ENCODE data around the gene CCDC7. TPM values are rescaled to one million over a fixed set of nuclear protein-coding genes. Genes with fewer than 3 reads are reported as not detected.
"Not testable (repeated sequence)": the region's sequence is repeated elsewhere in the genome, so short reads cannot be mapped to it uniquely, and the experiment has no call there.

The CCDC7 gene
- total RNA-seq, 4 donors from 2014 or later, result 17.9 to 42.2 (median 27.3) TPM

- ATAC-seq (ENCODE audit: low FRiP score), result no peak
- no peak for TF ChIP-seq CTCF (IDR thresholded peaks at IDR 0.05)
- DNase-seq (ENCODE audit: low spot score), result no peak
Observed at GRCh38 chr10:32713560-32713959, 267.6 kb downstream of the CCDC7 start.

GRCh38 chr10:32731527-32731926, 285.6 kb downstream of the CCDC7 start:
- no peak for TF ChIP-seq CTCF (IDR thresholded peaks at IDR 0.05)
- ATAC-seq (ENCODE audit: low FRiP score), result no peak
- DNase-seq (ENCODE audit: low spot score), result no peak

GRCh38 chr10:32738958-32739357, 293.0 kb downstream of the CCDC7 start:
- ATAC-seq (ENCODE audit: low FRiP score) (no peak), DNase-seq (ENCODE audit: low spot score) (no peak)
- no peak for TF ChIP-seq CTCF (IDR thresholded peaks at IDR 0.05)

GRCh38 chr10:32744321-32744720, 298.4 kb downstream of the CCDC7 start:
- no peak for TF ChIP-seq CTCF (IDR thresholded peaks at IDR 0.05)
- DNase-seq (ENCODE audit: low spot score) (no peak), ATAC-seq (ENCODE audit: low FRiP score) (no peak)

- no peak for TF ChIP-seq CTCF (IDR thresholded peaks at IDR 0.05)
Observed at GRCh38 chr10:32746869-32747268, 300.9 kb downstream of the CCDC7 start.

GRCh38 chr10:32751582-32751981, 305.6 kb downstream of the CCDC7 start:
- no peak for ATAC-seq (ENCODE audit: low FRiP score)
- TF ChIP-seq CTCF (IDR thresholded peaks at IDR 0.05), result no peak

More at GRCh38 chr10:32746869-32747268, 300.9 kb downstream of the CCDC7 start:
- no peak for DNase-seq (ENCODE audit: low spot score)
- no peak for ATAC-seq (ENCODE audit: low FRiP score)

GRCh38 chr10:32754900-32755299, 309.0 kb downstream of the CCDC7 start:
- DNase-seq (ENCODE audit: low spot score); ATAC-seq (ENCODE audit: low FRiP score): not testable (repeated sequence)

More at GRCh38 chr10:32751582-32751981, 305.6 kb downstream of the CCDC7 start:
- DNase-seq (ENCODE audit: low spot score), result no peak

- no peak for DNase-seq (ENCODE audit: low spot score)
- TF ChIP-seq CTCF (IDR thresholded peaks at IDR 0.05), result no peak
- ATAC-seq (ENCODE audit: low FRiP score), result no peak
Observed at GRCh38 chr10:32771217-32771616, 325.3 kb downstream of the CCDC7 start.
